H1 (cell line): ENCODE data around the gene SLC38A2. TPM values are rescaled to one million over a fixed set of nuclear protein-coding genes. Genes with fewer than 3 reads are reported as not detected.

Source experiments
- RBBP5 ChIP-seq: IDR thresholded peaks from 2 replicates; pipeline ENCODE4 v1.7.1; 2012; ENCODE audit warnings: low read depth, mild to moderate bottlenecking, inconsistent platforms, low read length, moderate library complexity, borderline replicate concordance
- polyA plus RNA-seq, 7 experiments: library from polyadenylated mRNA; depleted of rRNA in 3 of 7; stranded (reverse) in 5 of 7; unstranded in 2 of 7; fragments of >200 nt in 5 of 7; fragments of 200-250 nt in 2 of 7; gene quantifications; 1 replicate in 5 of 7; 2 replicates in 1 of 7; 4 replicates in 1 of 7; pipeline versions ENCODE4 v1.2.1 to v1.2.3, GENCODE V29; 2011 to 2013; ENCODE audit warnings: missing spikeins in 2 of 7, mixed read lengths in 2 of 7
- total RNA-seq: library from RNA; stranded (reverse); fragmentation: NEBNext Ultra II Directional; extraction: Animal tissue kit (Norgen Biotek cat#: 25700); gene quantifications from 2 replicates; pipeline ENCODE4 v1.2.1, GENCODE V29; 2021

The SLC38A2 gene
- total and polyA plus RNA-seq, 2 of the 8 experiments (the other 6 are each of a cell fraction or from before 2014, with no cell fraction given) = 163 to 684 TPM

- no peak for TF ChIP-seq RBBP5
Measured at GRCh38 chr12:46377678-46378077, 5.1 kb upstream of the SLC38A2 start (continued).
